Measurements from ENCODE around the gene LOXL1. TPM values are rescaled to one million over a fixed set of nuclear protein-coding genes. Genes with fewer than 3 reads are reported as not detected.

Gene LOXL1
- total and polyA plus RNA-seq, 3 experiments from 2014 or later = 1.3 to 3.1 (median 1.5) TPM

GRCh38 chr15:73950831-73951561 is 24.7 kb downstream of the LOXL1 start:
- H3K4me3 Mint-ChIP-seq = no peak overlapping the region
- peaks cover 4 to 8% (median 6%) of the 10 kb centered on the region in 3 donors for H3K4me1 Mint-ChIP-seq
- no peaks in the 10 kb centered on the region for H3K9me3 Mint-ChIP-seq
- H3K27ac ChIP-seq (ENCODE audit: low read depth, low read length) = no peak overlapping the region
- peak; percentile 47 to 82 (median 57) for DNase-seq
- H3K27ac Mint-ChIP-seq = peak overlapping the region in 6 of 8 donors; percentile 41 to 90 (median 80)
- ChIA-PET POLR2A (interaction anchor here (0.8 to 1.3 kb wide), 3 partner anchors 9 to 23 kb away, joined by 3 to 5 read pairs (median 3); no protein-coding TSS in a partner anchor), CTCF (interaction anchor here (0.9 to 2.8 kb wide), 12 partner anchors 8 to 98 kb away, joined by 3 to 71 read pairs (median 5); no protein-coding TSS in a partner anchor)
- H3K27me3 Mint-ChIP-seq = peaks cover 0 to 9% of the 10 kb centered on the region in 2 donors
- H3K4me1 ChIP-seq (ENCODE audit: insufficient read depth, low read length) = no peaks in the 10 kb centered on the region
- no peaks in the 10 kb centered on the region for H3K36me3 Mint-ChIP-seq
- no peak overlapping the region for H3K4me3 ChIP-seq (ENCODE audit: low read length)
- H3K36me3 ChIP-seq (ENCODE audit: insufficient read depth, low read length) = no peaks in the 10 kb centered on the region
- no peaks in the 10 kb centered on the region for H3K27me3 ChIP-seq (ENCODE audit: insufficient read depth, low read length, poor library complexity, severe bottlenecking)
- H3K9me3 ChIP-seq (ENCODE audit: low read length) = no peaks in the 10 kb centered on the region

GRCh38 chr15:73951601-73952000 is 25.3 kb downstream of the LOXL1 start:
- Mint-ChIP-seq H3K27me3 (peaks cover 0 to 7% of the 10 kb centered on the region in 2 donors), H3K36me3 (no peaks in the 10 kb centered on the region), H3K4me3 (no peak overlapping the region), H3K4me1 (peaks cover 4 to 8% (median 6%) of the 10 kb centered on the region in 3 donors), H3K27ac (no peak overlapping the region), H3K9me3 (no peaks in the 10 kb centered on the region)
- ChIA-PET CTCF (interaction anchor here (0.9 to 2.8 kb wide), 12 partner anchors 9 to 97 kb away, joined by 3 to 71 read pairs (median 5); no protein-coding TSS in a partner anchor), POLR2A (interaction anchor here (0.8 to 1.3 kb wide), 3 partner anchors 8 to 24 kb away, joined by 3 to 5 read pairs (median 3); no protein-coding TSS in a partner anchor)
- H3K27ac ChIP-seq (ENCODE audit: low read depth, low read length) = no peak overlapping the region
- H3K27me3 ChIP-seq (ENCODE audit: insufficient read depth, low read length, poor library complexity, severe bottlenecking) = no peaks in the 10 kb centered on the region
- no peak overlapping the region for H3K4me3 ChIP-seq (ENCODE audit: low read length)
- no peaks in the 10 kb centered on the region for H3K4me1 ChIP-seq (ENCODE audit: insufficient read depth, low read length)
- no peaks in the 10 kb centered on the region for H3K36me3 ChIP-seq (ENCODE audit: insufficient read depth, low read length)
- no peak for DNase-seq
- no peaks in the 10 kb centered on the region for H3K9me3 ChIP-seq (ENCODE audit: low read length)

- Histone ChIP-seq H3K4me1 (ENCODE audit: insufficient read depth, low read length) (no peaks in the 10 kb centered on the region), H3K36me3 (ENCODE audit: insufficient read depth, low read length) (no peaks in the 10 kb centered on the region), H3K27ac (ENCODE audit: low read depth, low read length) (no peak overlapping the region), H3K27me3 (ENCODE audit: insufficient read depth, low read length, poor library complexity, severe bottlenecking) (no peaks in the 10 kb centered on the region), H3K9me3 (ENCODE audit: low read length) (no peaks in the 10 kb centered on the region), H3K4me3 (ENCODE audit: low read length) (no peak overlapping the region)
- Mint-ChIP-seq H3K4me3 (no peak overlapping the region), H3K27ac (no peak overlapping the region), H3K9me3 (no peaks in the 10 kb centered on the region), H3K36me3 (no peaks in the 10 kb centered on the region), H3K27me3 (peaks cover 0 to 6% of the 10 kb centered on the region in 2 donors), H3K4me1 (peaks cover 4 to 10% (median 6%) of the 10 kb centered on the region in 3 donors)
- CTCF ChIA-PET = interaction anchor here (0.9 to 3.2 kb wide), 7 partner anchors 8 to 25 kb away, joined by 3 to 71 read pairs (median 9); partner anchors contain the start of gene LOXL1
- DNase-seq = no peak
- POLR2A ChIA-PET = no interaction called here
Observed at GRCh38 chr15:73952171-73952912, 26.1 kb downstream of the LOXL1 start.

- Histone ChIP-seq H3K9me3 (ENCODE audit: low read length) (no peaks in the 10 kb centered on the region), H3K36me3 (ENCODE audit: insufficient read depth, low read length) (no peaks in the 10 kb centered on the region), H3K4me1 (ENCODE audit: insufficient read depth, low read length) (peaks cover 4% of the 10 kb centered on the region), H3K27ac (ENCODE audit: low read depth, low read length) (no peak overlapping the region), H3K27me3 (ENCODE audit: insufficient read depth, low read length, poor library complexity, severe bottlenecking) (no peaks in the 10 kb centered on the region), H3K4me3 (ENCODE audit: low read length) (no peak overlapping the region)
- Mint-ChIP-seq H3K27me3 (peaks cover 0 to 3% of the 10 kb centered on the region in 2 donors), H3K9me3 (no peaks in the 10 kb centered on the region), H3K27ac (no peak overlapping the region), H3K4me3 (no peak overlapping the region), H3K4me1 (peaks cover 6 to 15% (median 9%) of the 10 kb centered on the region in 3 donors), H3K36me3 (no peaks in the 10 kb centered on the region)
- POLR2A ChIA-PET = no interaction called here
- DNase-seq = no peak
- CTCF ChIA-PET = interaction anchor here (2.0 to 3.2 kb wide), 4 partner anchors 12 to 26 kb away, joined by 4 to 71 read pairs (median 11); partner anchors contain the start of gene LOXL1
Observed at GRCh38 chr15:73952913-73953750, 26.9 kb downstream of the LOXL1 start.

GRCh38 chr15:73954188-73955145 is 28.2 kb downstream of the LOXL1 start:
- H3K4me1 ChIP-seq (ENCODE audit: insufficient read depth, low read length) = peaks cover 17% of the 10 kb centered on the region
- no peak overlapping the region for H3K4me3 Mint-ChIP-seq
- H3K36me3 ChIP-seq (ENCODE audit: insufficient read depth, low read length) = no peaks in the 10 kb centered on the region
- no peaks in the 10 kb centered on the region for H3K9me3 Mint-ChIP-seq
- peak overlapping the region in 2 of 8 donors; percentile 54 to 88 for H3K27ac Mint-ChIP-seq
- H3K9me3 ChIP-seq (ENCODE audit: low read length) = no peaks in the 10 kb centered on the region
- POLR2A ChIA-PET = no interaction called here
- no peak overlapping the region for H3K27ac ChIP-seq (ENCODE audit: low read depth, low read length)
- DNase-seq = no peak
- H3K27me3 Mint-ChIP-seq = no peaks in the 10 kb centered on the region
- H3K4me1 Mint-ChIP-seq = peaks cover 18 to 28% (median 23%) of the 10 kb centered on the region in 3 donors
- no peaks in the 10 kb centered on the region for H3K36me3 Mint-ChIP-seq
- CTCF ChIA-PET = interaction anchor here (2.0 to 3.2 kb wide), 3 partner anchors 11 to 27 kb away, joined by 4 to 13 read pairs (median 9); partner anchors contain the start of gene LOXL1
- H3K27me3 ChIP-seq (ENCODE audit: insufficient read depth, low read length, poor library complexity, severe bottlenecking) = no peaks in the 10 kb centered on the region
- H3K4me3 ChIP-seq (ENCODE audit: low read length) = no peak overlapping the region

- H3K36me3 ChIP-seq (ENCODE audit: insufficient read depth, low read length) = no peaks in the 10 kb centered on the region
- no peaks in the 10 kb centered on the region for H3K27me3 Mint-ChIP-seq
- H3K4me3 ChIP-seq (ENCODE audit: low read length) = no peak overlapping the region
- H3K4me1 Mint-ChIP-seq = peaks cover 22 to 34% (median 28%) of the 10 kb centered on the region in 3 donors
- H3K36me3 Mint-ChIP-seq = no peaks in the 10 kb centered on the region
- no peaks in the 10 kb centered on the region for H3K9me3 Mint-ChIP-seq
- no peak for DNase-seq
- no peaks in the 10 kb centered on the region for H3K27me3 ChIP-seq (ENCODE audit: insufficient read depth, low read length, poor library complexity, severe bottlenecking)
- H3K9me3 ChIP-seq (ENCODE audit: low read length) = no peaks in the 10 kb centered on the region
- H3K27ac Mint-ChIP-seq = no peak overlapping the region
- ChIA-PET POLR2A (no interaction called here), CTCF (interaction anchor here (2.0 to 3.2 kb wide), 4 partner anchors 10 to 28 kb away, joined by 4 to 13 read pairs (median 8); partner anchors contain the start of gene LOXL1)
- H3K4me1 ChIP-seq (ENCODE audit: insufficient read depth, low read length) = peaks cover 22% of the 10 kb centered on the region
- no peak overlapping the region for H3K4me3 Mint-ChIP-seq
- H3K27ac ChIP-seq (ENCODE audit: low read depth, low read length) = no peak overlapping the region
Observed at GRCh38 chr15:73955326-73955725, 29.1 kb downstream of the LOXL1 start.
